ENCODE data around the gene KRTAP17-1.
"Not testable (repeated sequence)": the region's sequence is repeated elsewhere in the genome, so short reads cannot be mapped to it uniquely, and the experiment has no call there.

KRTAP17-1 gene

DNA sequence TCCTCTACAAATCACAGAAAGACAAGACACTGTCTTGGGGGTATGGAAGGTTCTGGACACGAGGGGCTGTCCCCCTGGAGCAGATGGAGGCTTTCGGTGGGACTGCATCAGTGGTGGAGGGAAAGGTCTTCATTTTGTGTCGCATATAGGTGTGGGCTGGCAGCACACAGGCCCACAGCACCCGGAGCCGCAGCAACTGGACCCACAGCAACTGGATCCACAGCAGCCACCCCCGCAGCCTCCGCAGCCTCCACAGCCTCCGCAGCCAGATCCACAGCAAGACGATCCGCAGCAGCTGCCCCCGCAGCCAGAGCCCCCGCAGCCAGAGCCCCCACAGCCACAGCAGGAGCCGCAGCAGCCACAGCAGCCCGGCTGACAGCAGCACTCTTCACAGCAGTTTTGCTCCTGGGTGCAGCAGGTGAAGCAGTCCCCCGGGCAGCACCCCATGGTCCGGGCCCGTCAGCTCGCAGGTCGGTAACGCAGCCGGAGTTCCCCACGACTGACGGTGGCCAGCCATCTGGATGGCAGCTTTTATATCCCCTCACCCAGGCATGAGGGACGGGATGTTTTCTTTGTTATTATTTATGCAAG, at the start of gene KRTAP17-1:
KRTAP17-1 (minus strand) TSS at position 507 of the 591 bp plus-strand sequence; CDS start at position 447, 60 bp downstream.
- DNase-seq (ENCODE audit: low read depth in 2 of 2), result no peak

- DNase-seq (ENCODE audit: low read depth in 2 of 2), result no peak
Measured at GRCh38 chr17:41363881-41364280, 48.4 kb upstream of the KRTAP17-1 start.

GRCh38 chr17:41360296-41360995, 44.9 kb upstream of the KRTAP17-1 start:
- no peak for DNase-seq (ENCODE audit: low read depth in 2 of 2)

DNA sequence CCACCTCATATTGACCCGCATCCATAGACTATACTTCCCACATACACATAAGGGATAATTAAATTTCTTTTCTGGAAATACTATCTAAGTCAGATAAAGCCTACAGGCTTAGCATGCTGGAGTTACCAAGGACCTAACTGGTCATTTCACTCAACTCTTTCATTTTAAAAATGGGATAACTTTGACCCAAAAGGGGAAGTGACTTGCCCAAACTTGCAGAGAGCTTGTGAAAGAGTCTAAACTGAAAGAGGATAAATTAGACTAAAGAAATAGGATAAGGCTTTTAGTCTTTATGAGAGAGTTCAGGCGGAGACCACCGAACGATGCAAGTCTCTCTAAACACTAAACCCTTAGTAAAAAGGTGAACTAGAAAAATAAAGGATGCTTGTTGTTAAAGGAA, 39.0 kb upstream of the KRTAP17-1 start:
- DNase-seq (ENCODE audit: low read depth in 2 of 2), result no peak

DNA sequence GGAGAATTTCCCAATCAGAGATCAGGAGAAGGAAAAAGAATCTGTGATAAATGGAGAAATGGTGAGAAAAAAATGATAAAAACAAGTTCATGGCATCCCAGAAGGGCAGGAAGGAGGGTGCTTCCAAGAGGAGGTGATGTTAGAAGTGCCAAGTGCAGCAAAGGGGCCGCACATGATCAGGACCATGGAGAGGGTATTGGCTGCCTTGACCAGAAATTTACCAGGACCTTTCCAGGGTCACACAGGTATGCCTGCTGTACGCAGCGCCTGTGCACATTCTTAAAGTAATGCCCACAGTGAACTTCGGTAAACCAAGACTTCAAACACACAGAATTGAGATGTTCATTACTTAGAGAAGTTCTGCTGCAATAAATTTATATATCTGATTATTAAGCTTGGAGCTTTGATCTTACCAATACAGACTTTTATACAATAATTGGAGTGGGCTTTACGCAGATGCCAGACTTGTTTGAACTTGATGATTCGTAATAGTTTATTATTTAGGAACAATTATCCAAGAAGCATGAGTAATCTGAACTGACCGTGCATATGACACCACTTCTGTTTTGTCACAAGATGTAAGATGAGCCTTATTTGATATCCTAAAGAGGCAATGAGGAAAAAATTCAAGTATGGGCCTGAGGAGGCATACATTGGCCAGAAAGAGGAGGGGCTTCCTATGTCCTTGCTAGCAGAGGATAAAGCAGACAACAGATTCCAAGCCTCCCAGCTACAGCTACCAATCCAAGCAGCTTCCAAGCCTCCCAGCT, 37.3 kb upstream of the KRTAP17-1 start:
- DNase-seq (ENCODE audit: low read depth in 2 of 2), result no peak

DNA sequence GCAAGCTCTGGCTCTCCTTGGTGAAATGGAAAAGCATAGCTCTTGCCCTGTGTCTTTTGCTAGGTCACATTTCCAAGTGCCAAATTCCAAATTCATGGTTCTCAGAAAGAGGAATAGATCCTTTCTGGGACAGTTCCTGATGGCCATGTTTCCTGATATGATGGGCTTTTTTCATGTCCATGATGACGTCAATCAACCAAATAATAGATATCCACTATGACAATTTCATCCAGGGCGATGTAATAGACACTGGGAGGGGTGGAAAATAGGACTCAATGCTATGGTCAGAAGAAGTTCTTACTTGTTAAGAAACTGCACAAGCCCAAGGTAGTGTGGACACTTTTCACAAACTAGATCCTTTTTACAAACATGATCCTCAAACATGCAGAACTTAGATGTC, 35.7 kb upstream of the KRTAP17-1 start:
- no peak for DNase-seq (ENCODE audit: low read depth in 2 of 2)

GRCh38 chr17:41350381-41350878, 34.9 kb upstream of the KRTAP17-1 start, which contains the start of gene KRT33A:
TSS of gene KRT33A (minus strand) at chr17:41350828. CDS start at chr17:41350767, 61 bp downstream.
- not testable (repeated sequence) for DNase-seq (ENCODE audit: low read depth in 2 of 2)

GRCh38 chr17:41347869-41348760, 32.6 kb upstream of the KRTAP17-1 start:
- DNase-seq (ENCODE audit: low read depth in 2 of 2), result no peak

DNA sequence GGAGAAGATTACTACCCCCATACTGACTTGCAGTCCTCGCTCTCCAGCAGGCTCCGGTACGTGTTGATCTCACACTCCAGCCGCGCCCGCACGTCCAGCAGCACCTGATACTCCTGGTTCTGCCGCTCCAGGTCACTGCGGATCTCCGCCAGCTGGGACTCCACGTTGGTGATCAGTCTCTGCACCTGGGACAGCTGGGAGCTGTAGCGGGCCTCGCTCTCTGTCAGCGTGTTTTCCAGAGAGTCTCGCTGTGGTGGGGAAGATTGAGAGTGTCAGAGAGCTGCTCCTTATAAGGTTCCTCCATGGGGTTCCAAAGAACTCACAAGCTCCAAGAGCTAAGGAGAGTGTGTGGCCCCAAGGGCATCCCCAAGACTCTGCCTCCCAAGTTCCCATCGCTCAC, 30.9 kb upstream of the KRTAP17-1 start:
- DNase-seq (ENCODE audit: low read depth in 2 of 2), result not testable (repeated sequence)

GRCh38 chr17:41345992-41346391, 30.5 kb upstream of the KRTAP17-1 start:
- no peak for DNase-seq (ENCODE audit: low read depth in 2 of 2)

GRCh38 chr17:41343029-41343428, 27.5 kb upstream of the KRTAP17-1 start:
- no peak for DNase-seq (ENCODE audit: low read depth in 2 of 2)

DNA sequence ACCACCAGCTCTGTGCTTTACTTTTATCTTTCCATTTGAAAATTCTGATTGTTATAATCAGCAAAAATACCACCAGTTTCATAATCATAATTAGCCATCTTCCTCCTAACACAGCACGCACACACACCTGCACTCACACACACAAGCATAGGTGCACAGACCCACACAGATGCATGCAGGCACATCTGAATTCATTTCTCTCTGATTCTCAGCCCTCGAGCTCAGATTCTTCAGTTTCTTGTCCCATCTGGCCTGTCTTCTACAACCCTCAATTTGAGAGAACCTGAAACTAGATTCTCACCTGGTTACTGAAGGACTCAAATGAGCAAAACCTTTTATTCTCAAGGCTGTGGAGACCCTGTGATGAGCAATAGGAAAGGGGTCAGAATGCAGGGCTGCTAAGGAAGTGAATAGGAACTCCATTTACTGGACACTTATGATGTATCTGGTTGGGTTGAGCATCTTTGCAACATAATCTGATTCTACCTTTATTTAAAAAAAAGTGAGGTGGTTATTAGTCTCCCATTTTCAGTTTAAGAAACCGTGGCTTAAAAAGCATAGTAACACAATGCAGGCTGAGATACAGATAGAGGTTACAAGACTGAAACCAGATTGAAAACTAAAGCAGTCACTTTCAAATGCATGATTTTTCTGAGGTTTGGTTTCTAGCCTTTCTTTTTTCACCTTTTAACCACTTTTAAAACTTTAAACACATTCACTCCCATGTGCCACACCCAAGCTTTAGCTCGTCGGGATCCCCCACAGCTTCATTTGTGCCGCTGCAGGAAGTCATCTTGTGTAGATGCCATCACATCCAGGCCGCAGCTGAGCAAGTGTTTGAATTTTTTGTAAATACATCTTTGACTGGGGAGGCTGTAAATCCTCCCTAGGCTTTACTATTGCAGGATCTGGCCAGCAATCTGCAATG, 25.7 kb upstream of the KRTAP17-1 start:
- DNase-seq (ENCODE audit: low read depth in 2 of 2), result peak in 1 of 2 donors; percentile 31

- no peak for DNase-seq (ENCODE audit: low read depth in 2 of 2)
Measured at GRCh38 chr17:41340494-41340893, 25.0 kb upstream of the KRTAP17-1 start.

- DNase-seq (ENCODE audit: low read depth in 2 of 2), result no peak
Measured at GRCh38 chr17:41339571-41340172, 24.2 kb upstream of the KRTAP17-1 start.

DNA sequence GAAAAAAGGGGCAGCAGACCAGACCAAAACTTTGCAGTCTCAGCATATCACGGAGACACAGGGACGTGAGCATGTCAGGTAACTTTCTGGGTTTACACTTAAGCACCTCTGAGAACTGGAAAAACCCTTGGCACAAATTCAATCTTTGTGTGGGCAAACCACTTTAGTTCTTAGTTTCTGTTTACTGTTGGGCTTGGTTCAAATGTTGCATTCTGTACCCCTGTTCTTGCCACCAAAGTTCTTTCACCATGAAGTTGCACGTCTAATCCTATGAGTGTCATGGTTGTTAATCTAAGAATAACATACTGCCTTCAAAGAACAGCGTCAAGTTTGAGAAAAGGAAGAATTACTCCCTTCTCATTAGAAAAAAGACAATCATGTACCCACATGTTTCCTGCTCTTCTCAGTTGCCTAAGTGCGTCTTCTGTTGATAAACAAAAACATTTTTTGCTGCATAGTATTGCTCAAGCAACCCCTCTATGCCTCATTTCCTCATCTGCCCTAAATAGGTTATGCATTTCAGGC, 23.5 kb upstream of the KRTAP17-1 start:
- no peak for DNase-seq (ENCODE audit: low read depth in 2 of 2)

- no peak for DNase-seq (ENCODE audit: low read depth in 2 of 2)
Measured at GRCh38 chr17:41335747-41336146, 20.2 kb upstream of the KRTAP17-1 start.

DNA sequence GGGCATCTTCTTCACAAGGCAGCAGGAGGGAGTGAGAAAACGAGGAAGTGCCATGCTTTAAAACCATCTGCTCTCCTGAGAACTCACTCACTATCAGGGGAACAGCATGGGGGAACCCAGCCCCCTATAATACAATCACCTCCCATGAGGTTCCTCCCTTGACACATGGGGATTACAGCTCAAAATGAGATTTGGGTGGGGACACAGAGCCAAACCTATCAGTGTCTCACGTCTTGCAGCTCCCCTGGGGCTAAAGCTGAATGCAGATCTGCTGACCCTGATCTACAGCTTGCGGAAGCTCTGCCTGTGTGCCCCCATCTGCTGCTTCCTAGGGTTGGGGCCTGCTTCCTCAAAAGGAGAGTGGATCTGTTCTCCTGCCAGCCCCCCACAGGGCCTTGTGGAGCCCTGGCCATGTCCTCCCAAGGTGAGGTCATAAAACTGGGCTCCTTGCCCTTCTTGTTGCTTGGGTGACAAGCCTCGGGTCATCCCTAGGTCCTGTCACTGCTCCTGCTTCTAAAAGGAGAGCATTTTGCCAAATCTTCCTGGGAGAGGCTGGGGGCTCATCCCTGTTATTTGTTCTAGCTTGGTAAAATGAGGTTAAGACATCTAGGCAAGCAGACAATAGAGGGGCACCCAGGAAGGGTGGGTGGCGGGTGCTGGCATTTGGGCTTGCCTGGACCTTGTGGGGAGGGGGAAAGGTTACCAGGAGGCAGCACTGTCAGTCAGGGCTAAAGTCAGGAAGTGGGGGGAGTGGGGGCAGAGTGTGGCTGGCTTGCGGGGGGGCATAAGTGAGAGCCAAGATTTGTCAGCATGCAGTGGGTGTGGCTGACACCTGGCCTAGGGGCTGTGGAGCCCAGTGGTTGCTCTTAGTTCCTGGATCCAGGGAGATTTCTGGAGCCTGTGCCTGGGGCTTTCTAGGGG, 19.1 kb upstream of the KRTAP17-1 start:
- no peak for DNase-seq (ENCODE audit: low read depth in 2 of 2)

DNA sequence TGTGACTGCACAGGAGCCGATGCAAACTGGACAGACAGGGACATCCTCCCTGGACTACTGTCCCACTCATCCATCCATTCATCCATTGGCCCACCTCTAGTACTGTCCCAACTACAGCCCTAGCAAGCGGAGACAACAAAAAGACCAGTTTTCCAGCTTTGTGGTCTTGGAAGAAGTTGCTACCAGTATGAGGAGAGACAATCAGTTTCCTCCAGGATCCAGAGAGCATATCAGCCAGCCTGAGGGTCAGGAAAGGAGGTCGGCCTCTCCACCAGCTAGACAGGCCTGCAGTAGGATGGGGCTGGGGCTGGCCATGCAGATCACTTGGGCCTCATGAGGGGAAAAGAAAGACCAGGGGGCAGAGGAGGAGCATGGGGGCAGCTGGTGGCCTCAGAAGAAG, 18.3 kb upstream of the KRTAP17-1 start:
- DNase-seq (ENCODE audit: low read depth in 2 of 2), result no peak

- no peak for DNase-seq (ENCODE audit: low read depth in 2 of 2)
Measured at GRCh38 chr17:41333098-41333497, 17.6 kb upstream of the KRTAP17-1 start.

All from stimulated activated CD4-positive, alpha-beta T cell treated with anti-CD3 and anti-CD28 coated beads, Interleukin-4, amount 100 ng/mL, for 48 hours (primary cell).